ENCODE data around the gene RGR.

GRCh38 chr10:84236807-84237198, 8.1 kb upstream of the RGR start:
- TF ChIP-seq SUZ12 (IDR thresholded peaks at IDR 0.05; ENCODE audit: extremely low read depth, insufficient read depth, insufficient read length) (no peak), ZNF274 (IDR thresholded peaks at IDR 0.05; ENCODE audit: low read depth, low read length) (no peak), YY1 (IDR thresholded peaks at IDR 0.05; ENCODE audit: insufficient read depth, insufficient read length) (no peak)
